ENCODE measurements around the gene HOXC10.

- no peak for TF ChIP-seq CTCF (IDR thresholded peaks at IDR 0.05; ENCODE audit: insufficient read depth, low read length)
- no peak for TF ChIP-seq GABPA (IDR thresholded peaks at IDR 0.05; ENCODE audit: low read depth)
- no peak for TF ChIP-seq POLR2AphosphoS5 (IDR thresholded peaks at IDR 0.05; ENCODE audit: low read depth)
Measured at GRCh38 chr12:53952335-53952694, 32.6 kb upstream of the HOXC10 start.
